Mammary epithelial cell (primary cell): ENCODE data around the gene TFDP1.

ENCODE experiments used
- EZH2 ChIP-seq: IDR thresholded peaks from 2 replicates; pipeline ENCODE4 v1.6.1; 2012; ENCODE audit warnings: low read length, inconsistent platforms, borderline replicate concordance
- TF ChIP-seq, protein P1 (sequence below), 2 donors: IDR thresholded peaks in 1 of 2; conservative IDR thresholded peaks in 1 of 2; 2 replicates each; pipeline ENCODE4 v1.5.1; 2011 to 2012; ENCODE audit warnings: inconsistent platforms in 2 of 2, low read length in 2 of 2, mild to moderate bottlenecking in 2 of 2, control low read depth in 1 of 2, low read depth in 1 of 2; ENCODE audit not compliant: insufficient read depth in 1 of 2; ENCODE audit errors: extremely low read depth in 1 of 2

DNA sequence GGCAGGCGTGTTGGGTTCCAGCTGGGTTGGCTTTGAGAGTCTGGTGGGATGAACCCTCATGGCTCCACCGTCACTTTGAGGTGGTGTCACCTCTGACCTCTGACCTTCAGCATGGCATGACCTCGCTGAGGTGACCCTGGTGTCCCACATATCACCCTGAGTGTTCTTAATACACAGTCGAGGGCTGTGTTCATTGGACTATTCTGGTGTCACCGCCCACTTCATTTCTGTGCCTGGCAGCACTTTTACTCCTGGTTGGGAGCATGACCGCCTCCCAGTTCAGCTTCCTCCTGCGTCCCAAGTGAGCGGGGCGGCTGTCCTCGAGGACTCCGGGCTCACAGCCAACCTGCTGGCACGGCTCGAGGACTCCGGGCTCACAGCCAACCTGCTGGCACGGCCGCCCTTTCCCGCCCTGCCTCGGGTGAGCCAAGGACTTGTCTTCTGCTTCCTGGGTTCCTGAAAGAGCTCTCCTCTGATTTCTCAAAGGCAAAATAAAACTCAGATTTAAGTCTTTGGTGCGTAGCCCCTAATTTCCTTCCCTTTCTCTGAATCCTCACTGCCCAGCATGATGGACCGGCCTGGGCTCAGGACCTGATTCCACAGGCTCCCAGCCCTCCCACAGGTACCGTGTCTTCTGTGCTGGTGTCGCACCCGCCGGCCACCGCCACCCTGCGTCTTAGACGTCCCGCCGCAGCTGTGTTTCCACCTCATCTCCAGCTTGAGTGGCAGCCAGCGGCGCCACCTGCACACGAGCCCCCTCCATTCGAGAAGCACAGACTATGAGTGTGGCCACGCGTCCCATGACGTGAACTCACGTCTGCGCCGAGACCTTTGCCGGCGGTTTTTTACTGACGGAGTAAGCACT is 63.0 kb downstream of the TFDP1 start:
- TF ChIP-seq, protein P1, sequence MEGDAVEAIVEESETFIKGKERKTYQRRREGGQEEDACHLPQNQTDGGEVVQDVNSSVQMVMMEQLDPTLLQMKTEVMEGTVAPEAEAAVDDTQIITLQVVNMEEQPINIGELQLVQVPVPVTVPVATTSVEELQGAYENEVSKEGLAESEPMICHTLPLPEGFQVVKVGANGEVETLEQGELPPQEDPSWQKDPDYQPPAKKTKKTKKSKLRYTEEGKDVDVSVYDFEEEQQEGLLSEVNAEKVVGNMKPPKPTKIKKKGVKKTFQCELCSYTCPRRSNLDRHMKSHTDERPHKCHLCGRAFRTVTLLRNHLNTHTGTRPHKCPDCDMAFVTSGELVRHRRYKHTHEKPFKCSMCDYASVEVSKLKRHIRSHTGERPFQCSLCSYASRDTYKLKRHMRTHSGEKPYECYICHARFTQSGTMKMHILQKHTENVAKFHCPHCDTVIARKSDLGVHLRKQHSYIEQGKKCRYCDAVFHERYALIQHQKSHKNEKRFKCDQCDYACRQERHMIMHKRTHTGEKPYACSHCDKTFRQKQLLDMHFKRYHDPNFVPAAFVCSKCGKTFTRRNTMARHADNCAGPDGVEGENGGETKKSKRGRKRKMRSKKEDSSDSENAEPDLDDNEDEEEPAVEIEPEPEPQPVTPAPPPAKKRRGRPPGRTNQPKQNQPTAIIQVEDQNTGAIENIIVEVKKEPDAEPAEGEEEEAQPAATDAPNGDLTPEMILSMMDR (conservative IDR thresholded peaks at IDR 0.05 in 1 of 2, IDR thresholded peaks at IDR 0.05 in 1 of 2; ENCODE audit: extremely low read depth in 1 of 2, insufficient read depth in 1 of 2, low read depth in 1 of 2, low read length in 2 of 2) = no peak
- TF ChIP-seq EZH2 = no peak
